Measurements from ENCODE around the gene ZSCAN21. TPM values are rescaled to one million over a fixed set of nuclear protein-coding genes. Genes with fewer than 3 reads are reported as not detected.
"Not testable (repeated sequence)": the region's sequence is repeated elsewhere in the genome, so short reads cannot be mapped to it uniquely, and the experiment has no call there.

ZSCAN21 gene
- total and polyA plus RNA-seq, 4 donors = 7.0 to 10.7 (median 9.1) TPM

- 78 to 79% methylated on average over 14 of the region's 14 CpGs for WGBS, 2 donors
- H3K4me3 ChIP-seq (ENCODE audit: low read length in 2 of 2); intact Hi-C loops (cut with DNase I); H3K36me3 ChIP-seq (ENCODE audit: control insufficient read depth in 1 of 2, insufficient read depth in 2 of 2, low read length in 1 of 2); H3K4me1 ChIP-seq (ENCODE audit: control insufficient read depth in 1 of 2, insufficient read depth in 2 of 2, low read length in 2 of 2); H3K27me3 ChIP-seq (ENCODE audit: control insufficient read depth in 1 of 2, insufficient read depth in 2 of 2, low read length in 1 of 2); DNase-seq; ATAC-seq (ENCODE audit: low FRiP score); H3K9me3 ChIP-seq (ENCODE audit: control insufficient read depth, low read length); H3K27ac ChIP-seq (ENCODE audit: low read depth in 1 of 2, low read length in 2 of 2): not testable (repeated sequence)
Observed at GRCh38 chr7:100012385-100013327, 36.9 kb upstream of the ZSCAN21 start.

- H3K27me3 ChIP-seq (ENCODE audit: control insufficient read depth in 1 of 2, insufficient read depth in 2 of 2, low read length in 1 of 2) = no peaks in the 10 kb centered on the region
- H3K36me3 ChIP-seq (ENCODE audit: control insufficient read depth in 1 of 2, insufficient read depth in 2 of 2, low read length in 1 of 2) = no peaks in the 10 kb centered on the region
- no peaks in the 10 kb centered on the region for H3K9me3 ChIP-seq (ENCODE audit: control insufficient read depth, low read length)
- H3K27ac ChIP-seq (ENCODE audit: low read depth in 1 of 2, low read length in 2 of 2) = no peak overlapping the region
- DNase-seq (no peak), ATAC-seq (ENCODE audit: low FRiP score) (no peak)
- intact Hi-C loops (cut with DNase I) = no loop called here
- 85% methylated on average over 3 of the region's 3 CpGs for WGBS, 2 donors
- H3K4me3 ChIP-seq (ENCODE audit: low read length in 2 of 2) = no peak overlapping the region
- H3K4me1 ChIP-seq (ENCODE audit: control insufficient read depth in 1 of 2, insufficient read depth in 2 of 2, low read length in 2 of 2) = peaks cover 0 to 6% of the 10 kb centered on the region in 2 donors
Observed at GRCh38 chr7:100013328-100013676, 36.3 kb upstream of the ZSCAN21 start.

GRCh38 chr7:100015232-100016214 lies 34.1 kb upstream of the ZSCAN21 start, which contains the start of gene ZKSCAN1:
ZKSCAN1 (plus strand) TSS chr7:100015596; CDS start chr7:100023507, 7,911 bp downstream.
- 2% methylated on average over 61 to 70 of the region's 70 CpGs for WGBS, 2 donors
- peak within 1 kb of the TSS; percentile 94 to 98 for H3K4me3 ChIP-seq (ENCODE audit: low read length in 2 of 2)
- H3K9me3 ChIP-seq (ENCODE audit: control insufficient read depth, low read length) = no peaks in the 10 kb centered on the region
- no peaks in the 10 kb centered on the region for H3K36me3 ChIP-seq (ENCODE audit: control insufficient read depth in 1 of 2, insufficient read depth in 2 of 2, low read length in 1 of 2)
- H3K27me3 ChIP-seq (ENCODE audit: control insufficient read depth in 1 of 2, insufficient read depth in 2 of 2, low read length in 1 of 2) = no peaks in the 10 kb centered on the region
- intact Hi-C loops (cut with DNase I) = loop anchor here in 1 of 2 donors (1.0 kb wide), 1 partner anchor 35 kb away; no protein-coding TSS in a partner anchor
- peak within 1 kb of the TSS; percentile 81 to 95 for H3K27ac ChIP-seq (ENCODE audit: low read depth in 1 of 2, low read length in 2 of 2)
- ATAC-seq (ENCODE audit: low FRiP score) = peak; percentile 98
- peak; percentile 93 to 94 for DNase-seq
- peaks cover 0 to 6% of the 10 kb centered on the region in 2 donors for H3K4me1 ChIP-seq (ENCODE audit: control insufficient read depth in 1 of 2, insufficient read depth in 2 of 2, low read length in 2 of 2)

GRCh38 chr7:100016215-100016901 lies 33.2 kb upstream of the ZSCAN21 start:
- WGBS, 2 donors = 21 to 22% methylated on average over 11 of the region's 11 CpGs
- Histone ChIP-seq H3K36me3 (ENCODE audit: control insufficient read depth in 1 of 2, insufficient read depth in 2 of 2, low read length in 1 of 2) (no peaks in the 10 kb centered on the region), H3K4me3 (ENCODE audit: low read length in 2 of 2) (peak overlapping the region; percentile 94 to 98), H3K4me1 (ENCODE audit: control insufficient read depth in 1 of 2, insufficient read depth in 2 of 2, low read length in 2 of 2) (peaks cover 0 to 6% of the 10 kb centered on the region in 2 donors), H3K27me3 (ENCODE audit: control insufficient read depth in 1 of 2, insufficient read depth in 2 of 2, low read length in 1 of 2) (no peaks in the 10 kb centered on the region), H3K27ac (ENCODE audit: low read depth in 1 of 2, low read length in 2 of 2) (peak overlapping the region in 1 of 2 donors; percentile 81), H3K9me3 (ENCODE audit: control insufficient read depth, low read length) (no peaks in the 10 kb centered on the region)
- DNase-seq = no peak
- no peak for ATAC-seq (ENCODE audit: low FRiP score)
- intact Hi-C loops (cut with DNase I) = loop anchor here in 1 of 2 donors (1.0 kb wide), 1 partner anchor 34 kb away; no protein-coding TSS in a partner anchor

GRCh38 chr7:100017300-100017699 lies 32.3 kb upstream of the ZSCAN21 start:
- Histone ChIP-seq H3K27ac (ENCODE audit: low read depth in 1 of 2, low read length in 2 of 2) (peak overlapping the region in 1 of 2 donors; percentile 3), H3K36me3 (ENCODE audit: control insufficient read depth in 1 of 2, insufficient read depth in 2 of 2, low read length in 1 of 2) (no peaks in the 10 kb centered on the region), H3K4me1 (ENCODE audit: control insufficient read depth in 1 of 2, insufficient read depth in 2 of 2, low read length in 2 of 2) (peaks cover 0 to 6% of the 10 kb centered on the region in 2 donors), H3K27me3 (ENCODE audit: control insufficient read depth in 1 of 2, insufficient read depth in 2 of 2, low read length in 1 of 2) (no peaks in the 10 kb centered on the region), H3K4me3 (ENCODE audit: low read length in 2 of 2) (no peak overlapping the region), H3K9me3 (ENCODE audit: control insufficient read depth, low read length) (no peaks in the 10 kb centered on the region)
- ATAC-seq (ENCODE audit: low FRiP score) = no peak
- no peak for DNase-seq
- intact Hi-C loops (cut with DNase I) = no loop called here
- WGBS, 2 donors = 41 to 42% methylated on average over 11 of the region's 11 CpGs

GRCh38 chr7:100017875-100018274 lies 31.7 kb upstream of the ZSCAN21 start:
- Histone ChIP-seq H3K4me1 (ENCODE audit: control insufficient read depth in 1 of 2, insufficient read depth in 2 of 2, low read length in 2 of 2) (peaks cover 0 to 6% of the 10 kb centered on the region in 2 donors), H3K27me3 (ENCODE audit: control insufficient read depth in 1 of 2, insufficient read depth in 2 of 2, low read length in 1 of 2) (no peaks in the 10 kb centered on the region), H3K36me3 (ENCODE audit: control insufficient read depth in 1 of 2, insufficient read depth in 2 of 2, low read length in 1 of 2) (peaks cover 0 to 2% of the 10 kb centered on the region in 2 donors), H3K9me3 (ENCODE audit: control insufficient read depth, low read length) (no peaks in the 10 kb centered on the region), H3K4me3 (ENCODE audit: low read length in 2 of 2) (no peak overlapping the region), H3K27ac (ENCODE audit: low read depth in 1 of 2, low read length in 2 of 2) (no peak overlapping the region)
- 91 to 94% methylated on average over 5 of the region's 5 CpGs for WGBS, 2 donors
- DNase-seq = no peak
- ATAC-seq (ENCODE audit: low FRiP score) = no peak
- intact Hi-C loops (cut with DNase I) = no loop called here

GRCh38 chr7:100019908-100020307 lies 29.7 kb upstream of the ZSCAN21 start:
- Histone ChIP-seq H3K4me3 (ENCODE audit: low read length in 2 of 2) (no peak overlapping the region), H3K36me3 (ENCODE audit: control insufficient read depth in 1 of 2, insufficient read depth in 2 of 2, low read length in 1 of 2) (peaks cover 4 to 8% of the 10 kb centered on the region in 2 donors), H3K27ac (ENCODE audit: low read depth in 1 of 2, low read length in 2 of 2) (no peak overlapping the region), H3K27me3 (ENCODE audit: control insufficient read depth in 1 of 2, insufficient read depth in 2 of 2, low read length in 1 of 2) (no peaks in the 10 kb centered on the region), H3K9me3 (ENCODE audit: control insufficient read depth, low read length) (no peaks in the 10 kb centered on the region), H3K4me1 (ENCODE audit: control insufficient read depth in 1 of 2, insufficient read depth in 2 of 2, low read length in 2 of 2) (peaks cover 0 to 6% of the 10 kb centered on the region in 2 donors)
- DNase-seq (no peak), ATAC-seq (ENCODE audit: low FRiP score) (no peak)
- intact Hi-C loops (cut with DNase I) = no loop called here
- WGBS, 2 donors = 85 to 86% methylated on average over 7 of the region's 7 CpGs

- peaks cover 0 to 6% of the 10 kb centered on the region in 2 donors for H3K4me1 ChIP-seq (ENCODE audit: control insufficient read depth in 1 of 2, insufficient read depth in 2 of 2, low read length in 2 of 2)
- no peak overlapping the region for H3K4me3 ChIP-seq (ENCODE audit: low read length in 2 of 2)
- intact Hi-C loops (cut with DNase I) = no loop called here
- H3K27ac ChIP-seq (ENCODE audit: low read depth in 1 of 2, low read length in 2 of 2) = no peak overlapping the region
- whole genome bisulfite sequencing, 2 donors = 82 to 89% methylated on average over 3 of the region's 3 CpGs
- no peaks in the 10 kb centered on the region for H3K27me3 ChIP-seq (ENCODE audit: control insufficient read depth in 1 of 2, insufficient read depth in 2 of 2, low read length in 1 of 2)
- peaks cover 4 to 8% of the 10 kb centered on the region in 2 donors for H3K36me3 ChIP-seq (ENCODE audit: control insufficient read depth in 1 of 2, insufficient read depth in 2 of 2, low read length in 1 of 2)
- ATAC-seq (ENCODE audit: low FRiP score) (no peak), DNase-seq (no peak)
- H3K9me3 ChIP-seq (ENCODE audit: control insufficient read depth, low read length) = no peaks in the 10 kb centered on the region
Observed at GRCh38 chr7:100021297-100021696, 28.3 kb upstream of the ZSCAN21 start.

Data from aorta (tissue), 5 donors.